Suprapubic skin (tissue), 4 donors: ENCODE measurements around the gene PPM1H. TPM values are rescaled to one million over a fixed set of nuclear protein-coding genes. Genes with fewer than 3 reads are reported as not detected.

Experiments used
- DNase-seq, 2 donors: peaks; one replicate each; pipeline ENCODE4 v3.0.0-alpha.2; 2019; ENCODE audit warnings: low spot score in 2 of 2
- H3K27ac ChIP-seq: fragments of 200-600 bp; sonication (generic); one replicate; pipeline ENCODE4 v1.5.1; 2019
- H3K27me3 ChIP-seq: fragments of 200-600 bp; sonication (generic); one replicate; pipeline ENCODE4 v1.5.1; 2019
- H3K36me3 ChIP-seq: fragments of 200-600 bp; sonication (generic); one replicate; pipeline ENCODE4 v1.5.1; 2019
- H3K4me1 ChIP-seq: fragments of 200-600 bp; sonication (generic); one replicate; pipeline ENCODE4 v1.5.1; 2019
- H3K4me3 ChIP-seq: fragments of 200-600 bp; sonication (generic); one replicate; pipeline ENCODE4 v1.5.1; 2019; ENCODE audit warnings: mild to moderate bottlenecking
- H3K9me3 ChIP-seq: fragments of 200-600 bp; sonication (generic); one replicate; pipeline ENCODE4 v1.5.1; 2019
- EP300 ChIP-seq: sonication (generic); formaldehyde crosslinking; IDR thresholded peaks from one replicate; pipeline ENCODE4 v1.6.1; 2017; ENCODE audit warnings: antibody characterized with exemption
- POLR2A ChIP-seq, 2 donors: fragments of 450-650 bp; IDR thresholded peaks; one replicate each; pipeline ENCODE4 v1.6.1; 2017; ENCODE audit warnings: antibody characterized with exemption in 2 of 2, mild to moderate bottlenecking in 2 of 2, moderate library complexity in 2 of 2
- POLR2AphosphoS5 ChIP-seq, 3 donors: sonication (generic); formaldehyde crosslinking; IDR thresholded peaks; one replicate each; pipeline ENCODE4 v1.6.1; 2017; ENCODE audit warnings: antibody characterized with exemption in 3 of 3
- WGBS: methylation state at CpG from one replicate; pipeline ENCODE4 v1.1.5; 2018; 5-methylcytosine and 5-hydroxymethylcytosine counted together
- total RNA-seq, 4 donors: library from RNA; depleted of rRNA; stranded (reverse); fragments of >200 nt; gene quantifications; one replicate each; pipeline ENCODE4 v1.1.0, GENCODE V29; 2016
- TF ChIP-seq, protein P1 (sequence below), 2 donors: fragments of 200-600 bp in 1 of 2; fragments of 450-650 bp in 1 of 2; sonication (generic) in 1 of 2; IDR thresholded peaks; one replicate each; pipeline ENCODE4 v1.5.1; 2016 to 2019; ENCODE audit warnings: antibody characterized with exemption in 2 of 2, mild to moderate bottlenecking in 1 of 2, moderate library complexity in 1 of 2

Gene PPM1H
- total RNA-seq, 4 donors from 2014 or later = 2.3 to 8.1 (median 4.9) TPM

DNA sequence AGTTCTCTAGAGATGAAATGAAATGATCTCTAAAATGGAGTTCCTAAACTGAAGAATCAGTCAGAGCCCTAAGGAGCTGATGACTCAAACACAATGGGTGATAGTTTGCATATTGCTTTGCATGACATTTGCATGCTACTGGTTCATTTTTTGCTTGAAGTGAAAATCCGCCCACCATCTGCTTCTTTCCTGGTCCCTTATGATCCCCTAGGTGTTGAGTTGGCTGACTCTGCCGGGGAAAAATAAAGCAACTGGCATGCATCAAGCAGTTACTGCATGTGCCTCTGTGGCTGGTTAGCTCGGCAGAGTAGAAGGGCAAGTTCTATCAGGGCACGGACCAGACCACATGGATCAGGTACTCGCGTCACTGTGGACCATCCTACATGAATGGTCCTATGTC, 151.1 kb downstream of the PPM1H start:
- Histone ChIP-seq H3K27me3 (no peaks in the 10 kb centered on the region), H3K27ac (no peak overlapping the region), H3K9me3 (no peaks in the 10 kb centered on the region), H3K4me1 (peaks cover 11% of the 10 kb centered on the region), H3K36me3 (no peaks in the 10 kb centered on the region), H3K4me3 (no peak overlapping the region)
- 83% methylated on average over 4 of the region's 6 CpGs for WGBS
- DNase-seq = no peak
- no peak for TF ChIP-seq POLR2AphosphoS5 (IDR thresholded peaks at IDR 0.05)
- no peak for TF ChIP-seq EP300
- TF ChIP-seq POLR2A (IDR thresholded peaks at IDR 0.05) = no peak
- TF ChIP-seq, protein P1, sequence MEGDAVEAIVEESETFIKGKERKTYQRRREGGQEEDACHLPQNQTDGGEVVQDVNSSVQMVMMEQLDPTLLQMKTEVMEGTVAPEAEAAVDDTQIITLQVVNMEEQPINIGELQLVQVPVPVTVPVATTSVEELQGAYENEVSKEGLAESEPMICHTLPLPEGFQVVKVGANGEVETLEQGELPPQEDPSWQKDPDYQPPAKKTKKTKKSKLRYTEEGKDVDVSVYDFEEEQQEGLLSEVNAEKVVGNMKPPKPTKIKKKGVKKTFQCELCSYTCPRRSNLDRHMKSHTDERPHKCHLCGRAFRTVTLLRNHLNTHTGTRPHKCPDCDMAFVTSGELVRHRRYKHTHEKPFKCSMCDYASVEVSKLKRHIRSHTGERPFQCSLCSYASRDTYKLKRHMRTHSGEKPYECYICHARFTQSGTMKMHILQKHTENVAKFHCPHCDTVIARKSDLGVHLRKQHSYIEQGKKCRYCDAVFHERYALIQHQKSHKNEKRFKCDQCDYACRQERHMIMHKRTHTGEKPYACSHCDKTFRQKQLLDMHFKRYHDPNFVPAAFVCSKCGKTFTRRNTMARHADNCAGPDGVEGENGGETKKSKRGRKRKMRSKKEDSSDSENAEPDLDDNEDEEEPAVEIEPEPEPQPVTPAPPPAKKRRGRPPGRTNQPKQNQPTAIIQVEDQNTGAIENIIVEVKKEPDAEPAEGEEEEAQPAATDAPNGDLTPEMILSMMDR (IDR thresholded peaks at IDR 0.05) = no peak

DNA sequence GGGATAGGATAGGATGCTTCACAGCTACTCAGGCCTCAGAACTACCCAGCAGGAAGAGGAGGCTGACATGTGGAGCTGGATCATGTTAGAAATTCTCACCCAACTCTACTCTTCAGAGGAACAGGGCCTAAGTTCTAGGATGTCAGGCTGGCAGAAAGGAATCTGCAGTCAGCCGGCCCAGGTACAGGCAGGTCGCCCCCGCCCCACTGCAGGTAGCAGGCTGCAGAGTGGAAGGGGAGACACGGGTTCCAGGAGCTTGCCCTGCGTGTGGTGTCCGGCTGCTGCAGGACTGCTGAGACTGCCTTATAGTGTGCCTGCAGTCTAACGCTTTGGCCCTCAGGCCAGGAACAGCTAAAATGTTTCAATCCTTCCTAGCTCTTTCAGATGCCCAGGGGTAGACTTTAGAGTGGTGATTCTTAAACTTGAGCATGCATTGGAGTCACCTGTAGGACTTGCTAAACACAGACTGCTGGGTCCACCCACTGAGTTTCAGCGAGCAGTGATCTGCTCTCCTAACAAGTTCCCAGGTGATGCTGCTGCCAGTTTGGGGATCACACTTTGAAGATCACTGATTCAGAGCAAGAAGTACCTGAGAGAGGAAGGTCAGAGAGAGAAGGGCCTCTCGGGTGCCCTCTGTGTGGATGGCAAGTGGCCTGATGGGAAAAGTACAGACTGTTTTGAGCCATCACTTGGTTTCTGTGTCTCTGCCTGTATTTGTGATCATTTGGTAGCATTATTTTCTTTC, 153.6 kb downstream of the PPM1H start:
- H3K4me3 ChIP-seq = no peak overlapping the region
- H3K36me3 ChIP-seq = no peaks in the 10 kb centered on the region
- no peak for DNase-seq
- TF ChIP-seq POLR2AphosphoS5 (IDR thresholded peaks at IDR 0.05) (no peak), POLR2A (IDR thresholded peaks at IDR 0.05) (no peak), EP300 (no peak)
- TF ChIP-seq, protein P1 (IDR thresholded peaks at IDR 0.05) = no peak
- H3K27me3 ChIP-seq = no peaks in the 10 kb centered on the region
- no peak overlapping the region for H3K27ac ChIP-seq
- H3K9me3 ChIP-seq = no peaks in the 10 kb centered on the region
- peaks cover 4% of the 10 kb centered on the region for H3K4me1 ChIP-seq
- WGBS = 83% methylated on average over 2 of the region's 9 CpGs

DNA sequence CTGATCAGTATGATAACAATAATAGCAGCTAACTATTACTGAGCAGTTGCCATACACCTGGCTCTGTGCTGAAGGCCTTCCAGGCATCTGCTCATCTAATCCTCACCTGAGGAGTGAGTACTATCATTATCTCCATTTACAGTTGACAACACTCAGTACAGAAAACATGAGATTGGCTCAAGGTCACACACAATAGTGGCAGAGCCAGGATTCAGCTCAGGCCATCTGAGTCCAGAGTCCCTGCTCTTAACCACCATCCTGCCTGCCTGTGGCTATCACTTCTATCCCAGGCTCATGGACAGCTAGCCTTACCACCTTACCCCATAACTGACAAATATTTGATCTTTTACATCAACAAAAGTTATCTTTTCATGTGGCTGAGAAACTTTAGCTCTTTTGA, 155.5 kb downstream of the PPM1H start:
- H3K27ac ChIP-seq = no peak overlapping the region
- H3K27me3 ChIP-seq = no peaks in the 10 kb centered on the region
- H3K9me3 ChIP-seq = no peaks in the 10 kb centered on the region
- H3K4me1 ChIP-seq = no peaks in the 10 kb centered on the region
- H3K4me3 ChIP-seq = no peak overlapping the region
- DNase-seq = no peak
- TF ChIP-seq, protein P1 (IDR thresholded peaks at IDR 0.05) = no peak
- TF ChIP-seq POLR2AphosphoS5 (IDR thresholded peaks at IDR 0.05) (no peak), EP300 (no peak)
- no peaks in the 10 kb centered on the region for H3K36me3 ChIP-seq

DNA sequence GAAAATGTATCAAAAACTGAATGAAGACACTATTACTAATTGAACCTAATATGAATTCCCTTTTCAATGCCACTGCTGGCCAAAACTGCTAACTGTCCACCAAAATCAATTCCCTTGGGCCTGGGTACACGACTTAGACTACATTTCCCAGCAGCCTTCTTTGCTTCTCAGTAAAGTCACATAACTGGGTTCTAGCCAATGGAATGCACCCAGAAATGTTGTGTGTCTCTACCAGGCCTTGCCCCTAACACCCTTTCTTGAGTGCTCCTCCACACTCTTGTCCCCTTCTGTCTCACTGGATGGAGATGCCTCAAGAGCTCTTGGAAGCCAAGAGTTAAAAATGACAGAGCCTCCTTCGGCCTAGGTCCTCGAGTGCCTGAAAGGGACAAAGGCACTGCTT, 156.8 kb downstream of the PPM1H start:
- no peaks in the 10 kb centered on the region for H3K36me3 ChIP-seq
- no peak for DNase-seq
- no peak overlapping the region for H3K4me3 ChIP-seq
- H3K27ac ChIP-seq = no peak overlapping the region
- TF ChIP-seq, protein P1 (IDR thresholded peaks at IDR 0.05) = no peak
- TF ChIP-seq POLR2A (IDR thresholded peaks at IDR 0.05) (no peak), POLR2AphosphoS5 (IDR thresholded peaks at IDR 0.05) (no peak), EP300 (no peak)
- no peaks in the 10 kb centered on the region for H3K9me3 ChIP-seq
- H3K4me1 ChIP-seq = no peaks in the 10 kb centered on the region
- H3K27me3 ChIP-seq = no peaks in the 10 kb centered on the region
- 85% methylated on average over 3 of the region's 3 CpGs for WGBS

DNA sequence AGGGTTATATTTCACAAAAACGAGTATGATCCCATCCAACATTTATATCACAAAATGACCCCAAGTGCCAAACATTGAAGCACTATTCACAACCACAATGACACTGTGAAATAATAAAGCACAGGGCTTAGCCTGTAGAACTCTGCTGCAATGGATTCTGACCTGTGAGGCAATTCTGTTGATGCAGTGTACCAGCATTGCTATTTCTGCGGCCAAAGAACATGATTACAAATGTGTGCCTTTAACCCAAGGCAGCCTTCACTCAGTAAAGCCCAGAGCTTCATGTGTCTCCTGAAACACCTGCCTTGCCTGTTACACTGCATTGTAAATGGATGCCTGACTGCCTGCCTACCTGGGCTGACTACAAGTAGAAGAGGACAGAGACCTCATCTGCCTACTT, 158.0 kb downstream of the PPM1H start:
- no peaks in the 10 kb centered on the region for H3K4me1 ChIP-seq
- 94% methylated on average over 2 of the region's 2 CpGs for WGBS
- H3K36me3 ChIP-seq = no peaks in the 10 kb centered on the region
- H3K27ac ChIP-seq = no peak overlapping the region
- no peak overlapping the region for H3K4me3 ChIP-seq
- H3K9me3 ChIP-seq = no peaks in the 10 kb centered on the region
- DNase-seq = no peak
- no peaks in the 10 kb centered on the region for H3K27me3 ChIP-seq
- TF ChIP-seq POLR2AphosphoS5 (IDR thresholded peaks at IDR 0.05) = no peak
- TF ChIP-seq, protein P1 (IDR thresholded peaks at IDR 0.05) = no peak
- no peak for TF ChIP-seq POLR2A (IDR thresholded peaks at IDR 0.05)
- TF ChIP-seq EP300 = no peak
